ENCODE data around the gene LRRC8B.

- TF ChIP-seq CTCF (IDR thresholded peaks at IDR 0.05; ENCODE audit: insufficient read depth, low read depth, low read length) (no peak), EZH2 (IDR thresholded peaks at IDR 0.05; ENCODE audit: insufficient read depth, low read length) (no peak)
Observed at GRCh38 chr1:89611721-89612120, 87.1 kb downstream of the LRRC8B start.

Measured in astrocyte (in vitro differentiated cells and primary cell).